Caco-2 (cell line): ENCODE measurements around the gene IGFALS. TPM values are rescaled to one million over a fixed set of nuclear protein-coding genes. Genes with fewer than 3 reads are reported as not detected.

Source experiments
- BruUV-seq: library from RNA; stranded (reverse); fragments of 400-500 nt; replicated peaks from 2 replicates; lab custom pipeline; 2021; lab: Mats Ljungman, UMichigan
- CTCF ChIA-PET: fragments of 300-600 bp; sonication (Branson Sonifier 250); formaldehyde crosslinking; loops from one replicate; lab custom pipeline; 2022; ENCODE audit warnings: antibody characterized with exemption; lab: Charles Lee
- POLR2A ChIA-PET: fragments of 300-600 bp; sonication (Branson Sonifier 250); formaldehyde crosslinking; loops from one replicate; lab custom pipeline; 2022; ENCODE audit warnings: antibody characterized with exemption; lab: Charles Lee
- DNase-seq, 2 experiments: peaks; one replicate each; pipeline versions ENCODE4 v3.0.0 to v3.0.0-alpha.2; 2020 to 2022
- H3K27me3 ChIP-seq: replicated peaks from 2 replicates; pipeline ENCODE4 v1.6.0; 2011; ENCODE audit warnings: low read length; ENCODE audit not compliant: control insufficient read depth, insufficient read depth
- H3K36me3 ChIP-seq: 2 replicates; pipeline ENCODE4 v1.5.1; 2011; ENCODE audit warnings: low read length; ENCODE audit not compliant: control insufficient read depth, insufficient read depth
- H3K4me1 ChIP-seq: fragments of 250-450 bp; sonication (Bioruptor Pico); 2 replicates; pipeline ENCODE4 v1.5.1; 2020; ENCODE audit warnings: mild to moderate bottlenecking
- H3K4me3 ChIP-seq: 2 replicates; pipeline ENCODE4 v1.5.1; 2011; ENCODE audit warnings: low read depth, mild to moderate bottlenecking, control low read depth, low read length
- H3K9me3 ChIP-seq: fragments of 250-450 bp; sonication (Bioruptor Pico); 2 replicates; pipeline ENCODE4 v1.5.1; 2020; ENCODE audit warnings: mild to moderate bottlenecking, moderate library complexity
- H3K27ac Mint-ChIP-seq: one replicate; pipeline ENCODE4 v1.8.0; 2022; ENCODE audit warnings: mixed read lengths; ENCODE audit not compliant: unreplicated experiment
- H3K27me3 Mint-ChIP-seq: one replicate; pipeline ENCODE4 v1.8.0; 2022; ENCODE audit warnings: mixed read lengths; ENCODE audit not compliant: insufficient read depth, unreplicated experiment
- H3K36me3 Mint-ChIP-seq: one replicate; pipeline ENCODE4 v1.8.0; 2022; ENCODE audit warnings: mild to moderate bottlenecking, mixed read lengths; ENCODE audit not compliant: insufficient read depth, unreplicated experiment
- H3K4me1 Mint-ChIP-seq: one replicate; pipeline ENCODE4 v1.8.0; 2022; ENCODE audit warnings: low read depth, mixed read lengths; ENCODE audit not compliant: unreplicated experiment
- H3K4me3 Mint-ChIP-seq: one replicate; pipeline ENCODE4 v1.8.0; 2022; ENCODE audit warnings: mild to moderate bottlenecking, moderate library complexity, mixed read lengths; ENCODE audit not compliant: unreplicated experiment
- H3K9me3 Mint-ChIP-seq: one replicate; pipeline ENCODE4 v1.8.0; 2022; ENCODE audit warnings: mixed read lengths; ENCODE audit not compliant: unreplicated experiment
- intact Hi-C: fragments of 100-400 bp; cut with micrococcal nuclease; formaldehyde crosslinking; loops from one replicate; pipeline ENCODE4 v1.10.0; 2022; ENCODE audit not compliant: unreplicated experiment
- total RNA-seq: library from RNA; stranded (reverse); gene quantifications from 2 replicates; pipeline ENCODE4 v1.2.3, GENCODE V29; 2022
- TF ChIP-seq, protein P1 (sequence below), 2 experiments: fragments of 200-600 bp in 1 of 2; IDR thresholded peaks; 1 replicate in 1 of 2; 2 replicates in 1 of 2; pipeline versions ENCODE4 v1.5.1 to v1.8.0; 2011 to 2022; ENCODE audit warnings: antibody characterized with exemption in 1 of 2, control low read depth in 1 of 2, inconsistent platforms in 1 of 2, low read depth in 1 of 2, low read length in 1 of 2, mild to moderate bottlenecking in 1 of 2, moderate library complexity in 1 of 2; ENCODE audit not compliant: insufficient read depth in 1 of 2, severe bottlenecking in 1 of 2, unreplicated experiment in 1 of 2

Gene IGFALS
- total RNA-seq, 1 experiment from 2014 or later, result not detected

DNA sequence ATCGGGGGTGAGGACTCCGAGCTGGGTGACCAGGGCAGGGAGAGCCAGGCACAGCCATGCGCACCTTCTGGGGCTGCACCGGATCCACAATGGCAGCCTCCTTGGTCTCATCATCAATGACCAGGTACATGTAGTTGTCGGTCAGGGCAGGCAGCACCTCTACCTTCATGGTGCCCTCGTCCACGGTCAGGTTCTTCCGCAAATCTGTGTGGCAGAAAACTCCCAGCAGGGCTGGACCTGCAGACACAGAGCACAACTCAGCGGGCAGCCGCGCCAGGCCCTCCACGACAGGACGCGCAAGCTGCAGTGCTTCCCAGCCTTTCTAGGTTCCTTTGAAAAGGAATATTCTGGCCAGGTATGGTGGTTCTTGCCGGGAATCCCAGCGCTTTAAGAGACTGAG lies 29.3 kb upstream of the IGFALS start:
- intact Hi-C loops, result loop anchor here (5.0 kb wide), 1 partner anchor 40 kb away; the partner anchor contains the start of genes NUBP2 and SPSB3
- peak in 1 of 2 experiments; percentile 16 for DNase-seq
- Mint-ChIP-seq H3K9me3 (no peaks in the 10 kb centered on the region), H3K4me1 (no peaks in the 10 kb centered on the region), H3K27ac (no peak overlapping the region), H3K27me3 (no peaks in the 10 kb centered on the region), H3K4me3 (no peak overlapping the region), H3K36me3 (peaks cover 14% of the 10 kb centered on the region)
- BruUV-seq, result no TSS peak
- Histone ChIP-seq H3K36me3 (peaks cover 1% of the 10 kb centered on the region; the same call in 1 of the 2 replicates), H3K4me3 (no peak overlapping the region), H3K4me1 (no peaks in the 10 kb centered on the region), H3K9me3 (no peaks in the 10 kb centered on the region), H3K27me3 (no peaks in the 10 kb centered on the region)
- ChIA-PET CTCF (no interaction called here), POLR2A (no interaction called here)
- TF ChIP-seq, protein P1, sequence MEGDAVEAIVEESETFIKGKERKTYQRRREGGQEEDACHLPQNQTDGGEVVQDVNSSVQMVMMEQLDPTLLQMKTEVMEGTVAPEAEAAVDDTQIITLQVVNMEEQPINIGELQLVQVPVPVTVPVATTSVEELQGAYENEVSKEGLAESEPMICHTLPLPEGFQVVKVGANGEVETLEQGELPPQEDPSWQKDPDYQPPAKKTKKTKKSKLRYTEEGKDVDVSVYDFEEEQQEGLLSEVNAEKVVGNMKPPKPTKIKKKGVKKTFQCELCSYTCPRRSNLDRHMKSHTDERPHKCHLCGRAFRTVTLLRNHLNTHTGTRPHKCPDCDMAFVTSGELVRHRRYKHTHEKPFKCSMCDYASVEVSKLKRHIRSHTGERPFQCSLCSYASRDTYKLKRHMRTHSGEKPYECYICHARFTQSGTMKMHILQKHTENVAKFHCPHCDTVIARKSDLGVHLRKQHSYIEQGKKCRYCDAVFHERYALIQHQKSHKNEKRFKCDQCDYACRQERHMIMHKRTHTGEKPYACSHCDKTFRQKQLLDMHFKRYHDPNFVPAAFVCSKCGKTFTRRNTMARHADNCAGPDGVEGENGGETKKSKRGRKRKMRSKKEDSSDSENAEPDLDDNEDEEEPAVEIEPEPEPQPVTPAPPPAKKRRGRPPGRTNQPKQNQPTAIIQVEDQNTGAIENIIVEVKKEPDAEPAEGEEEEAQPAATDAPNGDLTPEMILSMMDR (IDR thresholded peaks at IDR 0.05; ENCODE audit: insufficient read depth in 1 of 2, low read depth in 1 of 2, low read length in 1 of 2, severe bottlenecking in 1 of 2, unreplicated experiment in 1 of 2), result no peak

DNA sequence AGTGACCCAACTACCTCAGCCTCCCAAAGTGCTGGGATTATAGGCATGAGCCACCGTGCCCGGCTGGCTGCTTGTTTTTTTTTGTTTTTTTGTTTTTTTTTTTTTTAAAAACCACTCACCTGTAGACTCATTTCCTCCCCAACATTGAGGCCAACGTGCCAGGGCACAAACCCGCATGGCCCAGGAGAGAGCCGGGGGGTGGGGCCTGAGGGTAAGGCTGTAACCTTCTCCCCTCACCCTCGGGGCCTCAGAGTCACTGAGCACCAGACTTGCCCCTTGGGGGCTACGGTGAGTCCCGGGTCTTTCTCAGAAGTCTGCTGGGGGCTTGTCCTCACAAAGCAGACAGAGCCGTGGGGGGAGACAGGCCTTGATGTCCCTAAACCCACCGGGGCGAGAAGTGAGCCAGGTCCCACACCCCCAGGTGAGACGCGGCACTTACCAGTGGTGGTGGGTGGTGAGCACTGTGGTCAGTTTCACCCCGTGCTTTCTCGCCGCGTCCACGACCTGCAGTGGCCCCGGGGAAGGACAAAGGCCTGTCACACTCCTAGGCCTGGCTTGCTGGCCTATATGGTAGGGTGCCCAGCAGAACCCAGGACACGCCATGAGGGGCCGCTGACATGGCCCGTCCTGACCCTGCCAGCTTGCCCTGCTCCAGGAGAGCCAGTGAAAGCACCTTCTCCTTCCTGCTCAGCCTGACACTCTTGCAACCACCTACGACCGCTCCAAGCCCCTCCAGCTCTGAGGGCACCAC lies 28.5 kb upstream of the IGFALS start:
- no peaks in the 10 kb centered on the region for H3K27me3 Mint-ChIP-seq
- intact Hi-C loops, result loop anchor here (5.0 kb wide), 1 partner anchor 40 kb away; the partner anchor contains the start of genes NUBP2 and SPSB3
- BruUV-seq, result no TSS peak
- H3K4me3 ChIP-seq, result no peak overlapping the region
- ChIA-PET CTCF (no interaction called here), POLR2A (no interaction called here)
- no peaks in the 10 kb centered on the region for H3K4me1 Mint-ChIP-seq
- no peaks in the 10 kb centered on the region for H3K4me1 ChIP-seq
- no peaks in the 10 kb centered on the region for H3K27me3 ChIP-seq
- peaks cover 17% of the 10 kb centered on the region for H3K36me3 Mint-ChIP-seq
- peak in 1 of 2 experiments; percentile 14 for DNase-seq
- peaks cover 1% of the 10 kb centered on the region; the same call in 1 of the 2 replicates for H3K36me3 ChIP-seq
- no peak overlapping the region for H3K27ac Mint-ChIP-seq
- H3K9me3 ChIP-seq, result no peaks in the 10 kb centered on the region
- TF ChIP-seq, protein P1 (IDR thresholded peaks at IDR 0.05; ENCODE audit: insufficient read depth in 1 of 2, low read depth in 1 of 2, low read length in 1 of 2, severe bottlenecking in 1 of 2, unreplicated experiment in 1 of 2), result no peak
- H3K9me3 Mint-ChIP-seq, result no peaks in the 10 kb centered on the region
- H3K4me3 Mint-ChIP-seq, result no peak overlapping the region

DNA sequence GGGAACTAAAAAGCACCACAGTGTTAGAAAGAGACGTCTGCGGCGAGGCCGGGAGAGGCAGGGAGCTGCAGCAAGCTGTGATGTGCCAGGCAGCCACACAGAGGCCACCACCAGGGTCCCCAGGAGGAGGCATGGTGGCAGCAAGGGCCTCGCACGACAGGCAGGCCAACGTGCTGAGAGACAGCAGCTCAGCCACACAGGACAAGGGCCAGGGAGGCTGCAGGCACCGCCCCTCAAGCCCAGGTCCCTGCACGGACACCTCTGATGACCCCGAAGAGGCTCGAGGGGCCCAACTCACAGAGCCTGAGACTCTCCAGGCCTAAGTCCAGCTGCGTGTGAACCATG lies 27.4 kb upstream of the IGFALS start:
- TF ChIP-seq, protein P1 (IDR thresholded peaks at IDR 0.05; ENCODE audit: insufficient read depth in 1 of 2, low read depth in 1 of 2, low read length in 1 of 2, severe bottlenecking in 1 of 2, unreplicated experiment in 1 of 2), result no peak
- peaks cover 1% of the 10 kb centered on the region; the same call in 1 of the 2 replicates for H3K36me3 ChIP-seq
- Mint-ChIP-seq H3K27me3 (no peaks in the 10 kb centered on the region), H3K36me3 (peaks cover 12% of the 10 kb centered on the region), H3K9me3 (no peaks in the 10 kb centered on the region), H3K4me3 (no peak overlapping the region), H3K27ac (no peak overlapping the region), H3K4me1 (no peaks in the 10 kb centered on the region)
- POLR2A ChIA-PET, result no interaction called here
- no peaks in the 10 kb centered on the region for H3K9me3 ChIP-seq
- BruUV-seq, result no TSS peak
- CTCF ChIA-PET, result no interaction called here
- no peaks in the 10 kb centered on the region for H3K4me1 ChIP-seq
- H3K4me3 ChIP-seq, result no peak overlapping the region
- DNase-seq, result no peak
- intact Hi-C loops, result loop anchor here (5.0 kb wide), 1 partner anchor 39 kb away; the partner anchor contains the start of genes NUBP2 and SPSB3
- H3K27me3 ChIP-seq, result no peaks in the 10 kb centered on the region
